ENCODE data around the gene RSF1. TPM values are rescaled to one million over a fixed set of nuclear protein-coding genes. Genes with fewer than 3 reads are reported as not detected.
"Not testable (repeated sequence)": the region's sequence is repeated elsewhere in the genome, so short reads cannot be mapped to it uniquely, and the experiment has no call there.

Gene RSF1
- total RNA-seq, 2 donors from 2014 or later = 25.5 to 46.2 TPM

GRCh38 chr11:77642228-77642627, 178.3 kb downstream of the RSF1 start:
- no peak overlapping the region for H3K4me3 ChIP-seq
- H3K27me3 ChIP-seq (replicated peaks; ENCODE audit: insufficient read depth) = no peaks in the 10 kb centered on the region
- no peak overlapping the region for H3K27ac ChIP-seq
- intact Hi-C loops (cut with DNase I) = no loop called here
- H3K4me1 ChIP-seq (replicated peaks) = no peaks in the 10 kb centered on the region
- H3K9me3 ChIP-seq = no peaks in the 10 kb centered on the region
- no peak for DNase-seq (ENCODE audit: low spot score)
- 45% methylated on average over 2 of the region's 2 CpGs for WGBS
- TF ChIP-seq POLR2AphosphoS5 (IDR thresholded peaks at IDR 0.05) (no peak), CTCF (IDR thresholded peaks at IDR 0.05) (no peak), POLR2A (IDR thresholded peaks at IDR 0.05) (no peak)
- H3K36me3 ChIP-seq = no peaks in the 10 kb centered on the region

- WGBS = under 1% methylated on average over 37 of the region's 41 CpGs
- intact Hi-C loops (cut with DNase I) = loop anchor here (5.0 kb wide), 1 partner anchor 355 kb away; the partner anchor contains the start of gene INTS4
- no peaks in the 10 kb centered on the region for H3K4me1 ChIP-seq (replicated peaks)
- DNase-seq (ENCODE audit: low spot score) = peak; percentile 85
- peak; percentile 92 for TF ChIP-seq POLR2AphosphoS5 (IDR thresholded peaks at IDR 0.05)
- peak in 1 of 4 experiments; percentile 20 for TF ChIP-seq CTCF (IDR thresholded peaks at IDR 0.05)
- TF ChIP-seq POLR2A (IDR thresholded peaks at IDR 0.05) = no peak
- peak within 1 kb of the TSS; percentile 65 to 76 for H3K27ac ChIP-seq
- H3K36me3 ChIP-seq = no peaks in the 10 kb centered on the region
- H3K27me3 ChIP-seq (replicated peaks; ENCODE audit: insufficient read depth) = no peaks in the 10 kb centered on the region
- H3K4me3 ChIP-seq = peak within 1 kb of the TSS; percentile 85 to 94
- H3K9me3 ChIP-seq = no peaks in the 10 kb centered on the region
These were observed 183.0 kb downstream of the RSF1 start, which contains the start of gene CLNS1A for GRCh38 chr11:77637345-77638165. Gene CLNS1A, minus strand, starts transcription at chr11:77637794. Its CDS starts 80 bp downstream, at chr11:77637714.

GRCh38 chr11:77636731-77637344, 183.7 kb downstream of the RSF1 start:
- Histone ChIP-seq H3K4me1 (replicated peaks) (no peaks in the 10 kb centered on the region), H3K36me3 (no peaks in the 10 kb centered on the region), H3K27ac (peak overlapping the region; percentile 65 to 76), H3K27me3 (replicated peaks; ENCODE audit: insufficient read depth) (no peaks in the 10 kb centered on the region), H3K4me3 (peak overlapping the region; percentile 85 to 94), H3K9me3 (no peaks in the 10 kb centered on the region)
- 4% methylated on average over 14 of the region's 14 CpGs for WGBS
- intact Hi-C loops (cut with DNase I) = loop anchor here (5.0 kb wide), 1 partner anchor 355 kb away; the partner anchor contains the start of gene INTS4
- no peak for DNase-seq (ENCODE audit: low spot score)
- TF ChIP-seq POLR2AphosphoS5 (IDR thresholded peaks at IDR 0.05) = no peak
- no peak for TF ChIP-seq CTCF (IDR thresholded peaks at IDR 0.05)
- TF ChIP-seq POLR2A (IDR thresholded peaks at IDR 0.05) = no peak

- H3K4me1 ChIP-seq (replicated peaks); H3K9me3 ChIP-seq; H3K4me3 ChIP-seq; DNase-seq (ENCODE audit: low spot score); H3K27ac ChIP-seq; intact Hi-C loops (cut with DNase I); H3K36me3 ChIP-seq; H3K27me3 ChIP-seq (replicated peaks; ENCODE audit: insufficient read depth): not testable (repeated sequence)
- WGBS = 83% methylated on average over 5 of the region's 5 CpGs
These were observed 186.6 kb downstream of the RSF1 start for GRCh38 chr11:77633926-77634325.

GRCh38 chr11:77630157-77630710, 190.3 kb downstream of the RSF1 start:
- no peak overlapping the region for H3K4me3 ChIP-seq
- H3K4me1 ChIP-seq (replicated peaks) = no peaks in the 10 kb centered on the region
- H3K27ac ChIP-seq = no peak overlapping the region
- H3K27me3 ChIP-seq (replicated peaks; ENCODE audit: insufficient read depth) = no peaks in the 10 kb centered on the region
- no peaks in the 10 kb centered on the region for H3K9me3 ChIP-seq
- 64% methylated on average over 4 of the region's 4 CpGs for WGBS
- H3K36me3 ChIP-seq = no peaks in the 10 kb centered on the region
- no peak for DNase-seq (ENCODE audit: low spot score)
- intact Hi-C loops (cut with DNase I) = no loop called here
- TF ChIP-seq POLR2A (IDR thresholded peaks at IDR 0.05) (no peak), CTCF (IDR thresholded peaks at IDR 0.05) (no peak), POLR2AphosphoS5 (IDR thresholded peaks at IDR 0.05) (no peak)
